ENCODE data around the gene KRTAP5-6.

The KRTAP5-6 gene

DNA sequence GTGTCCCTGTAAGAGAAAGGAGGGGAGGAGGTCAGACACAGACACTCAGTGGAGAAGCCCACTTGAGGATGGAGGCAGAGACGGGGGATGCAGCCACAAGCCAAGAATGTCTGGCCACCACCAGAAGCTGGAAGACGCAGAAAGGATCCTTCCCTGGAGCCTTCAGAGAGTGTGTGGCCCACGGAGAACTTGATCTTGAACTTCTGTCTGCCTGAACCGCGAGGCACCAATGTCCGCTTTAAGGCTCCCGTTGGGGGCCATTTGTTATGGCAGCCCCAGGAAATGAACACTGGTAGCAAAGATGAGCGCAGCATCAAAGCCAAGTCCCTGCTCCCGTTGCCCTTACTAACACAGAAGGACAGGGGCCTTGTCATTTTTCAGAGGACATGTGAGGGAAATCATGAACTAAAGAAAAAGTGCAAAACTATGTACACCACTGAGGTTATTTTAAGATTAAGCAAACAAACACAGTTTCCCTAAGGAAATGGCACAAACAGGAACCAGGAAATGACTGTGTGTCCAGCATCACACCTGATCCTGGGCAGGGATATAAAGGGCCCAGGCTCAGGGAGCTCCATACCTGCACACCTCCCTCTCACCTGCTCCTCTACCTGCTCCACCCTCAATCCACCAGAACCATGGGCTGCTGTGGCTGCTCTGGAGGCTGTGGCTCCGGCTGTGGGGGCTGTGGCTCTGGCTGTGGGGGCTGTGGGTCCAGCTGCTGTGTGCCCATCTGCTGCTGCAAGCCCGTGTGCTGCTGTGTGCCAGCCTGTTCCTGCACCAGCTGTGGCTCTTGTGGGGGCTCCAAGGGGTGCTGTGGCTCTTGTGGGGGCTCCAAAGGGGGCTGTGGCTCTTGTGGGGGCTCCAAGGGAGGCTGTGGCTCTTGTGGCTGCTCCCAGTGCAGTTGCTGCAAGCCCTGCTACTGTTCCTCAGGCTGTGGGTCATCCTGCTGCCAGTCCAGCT, at the start of gene KRTAP5-6:
Gene KRTAP5-6 (plus strand): TSS at position 588 of the 963 bp plus-strand sequence. CDS start 51 bp downstream, at position 639.
- TF ChIP-seq CTCF (IDR thresholded peaks at IDR 0.05; ENCODE audit: unreplicated experiment in 3 of 3): no peak
- H3K4me3 Mint-ChIP-seq: peak within 1 kb of the TSS; percentile 10 to 34 (median 11)
- H3K4me1 Mint-ChIP-seq: peaks cover 11% of the 10 kb centered on the region
- no peaks in the 10 kb centered on the region for H3K36me3 Mint-ChIP-seq (ENCODE audit: low read depth)
- peaks cover 33% of the 10 kb centered on the region for H3K27me3 Mint-ChIP-seq (ENCODE audit: low read depth)
- H3K9me3 Mint-ChIP-seq: peaks cover 12% of the 10 kb centered on the region
- H3K27ac Mint-ChIP-seq: peak within 1 kb of the TSS in 1 of 3 experiments; percentile 32

GRCh38 chr11:1647901-1648652, 48.9 kb upstream of the KRTAP5-6 start:
- no peaks in the 10 kb centered on the region for H3K9me3 Mint-ChIP-seq
- no peaks in the 10 kb centered on the region for H3K36me3 Mint-ChIP-seq (ENCODE audit: low read depth)
- H3K4me1 Mint-ChIP-seq: peaks cover 15% of the 10 kb centered on the region
- TF ChIP-seq CTCF (IDR thresholded peaks at IDR 0.05; ENCODE audit: unreplicated experiment in 3 of 3): no peak
- H3K27ac Mint-ChIP-seq: no peak overlapping the region
- H3K4me3 Mint-ChIP-seq: no peak overlapping the region
- H3K27me3 Mint-ChIP-seq (ENCODE audit: low read depth): peaks cover 25% of the 10 kb centered on the region

DNA sequence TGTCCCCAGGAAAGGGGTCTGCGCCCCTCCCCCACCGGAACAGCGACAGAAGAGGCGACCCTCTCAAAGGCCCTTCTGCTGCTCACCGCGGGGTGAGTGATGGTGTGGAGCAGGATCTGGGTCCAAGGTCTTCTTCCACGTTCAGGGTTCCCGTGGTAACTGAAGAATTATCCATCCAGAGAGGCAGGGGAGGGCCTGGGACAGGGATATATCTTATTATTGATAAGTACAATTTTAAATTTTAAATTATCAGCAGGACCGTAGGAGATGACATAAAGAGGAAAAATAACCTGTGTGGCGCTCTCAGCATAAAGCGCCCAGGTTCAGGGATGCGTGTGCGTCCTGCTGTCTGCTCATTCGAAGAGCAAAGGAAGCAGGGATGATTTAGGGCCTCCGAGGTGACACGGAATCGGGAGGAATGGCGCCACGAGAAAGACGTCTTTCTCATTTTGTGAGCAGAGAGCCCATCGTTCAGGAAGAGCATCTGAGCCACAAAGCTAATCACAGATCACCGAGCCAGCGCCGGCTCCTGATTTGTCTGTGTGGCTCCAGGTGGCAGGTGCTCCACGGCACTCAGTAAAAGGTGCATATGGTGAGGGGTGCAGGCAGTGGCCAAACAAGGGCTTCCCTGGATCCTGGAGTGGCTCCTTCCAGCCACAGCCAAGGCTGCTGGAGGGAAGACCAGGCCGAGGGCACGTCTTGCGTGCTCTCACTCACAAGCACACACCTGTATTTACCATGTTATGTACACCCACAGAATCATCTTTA, 48.2 kb upstream of the KRTAP5-6 start:
- no peaks in the 10 kb centered on the region for H3K9me3 Mint-ChIP-seq
- no peak for TF ChIP-seq CTCF (IDR thresholded peaks at IDR 0.05; ENCODE audit: unreplicated experiment in 3 of 3)
- peaks cover 31% of the 10 kb centered on the region for H3K27me3 Mint-ChIP-seq (ENCODE audit: low read depth)
- no peaks in the 10 kb centered on the region for H3K36me3 Mint-ChIP-seq (ENCODE audit: low read depth)
- H3K4me1 Mint-ChIP-seq: peaks cover 20% of the 10 kb centered on the region
- H3K27ac Mint-ChIP-seq: no peak overlapping the region
- no peak overlapping the region for H3K4me3 Mint-ChIP-seq

DNA sequence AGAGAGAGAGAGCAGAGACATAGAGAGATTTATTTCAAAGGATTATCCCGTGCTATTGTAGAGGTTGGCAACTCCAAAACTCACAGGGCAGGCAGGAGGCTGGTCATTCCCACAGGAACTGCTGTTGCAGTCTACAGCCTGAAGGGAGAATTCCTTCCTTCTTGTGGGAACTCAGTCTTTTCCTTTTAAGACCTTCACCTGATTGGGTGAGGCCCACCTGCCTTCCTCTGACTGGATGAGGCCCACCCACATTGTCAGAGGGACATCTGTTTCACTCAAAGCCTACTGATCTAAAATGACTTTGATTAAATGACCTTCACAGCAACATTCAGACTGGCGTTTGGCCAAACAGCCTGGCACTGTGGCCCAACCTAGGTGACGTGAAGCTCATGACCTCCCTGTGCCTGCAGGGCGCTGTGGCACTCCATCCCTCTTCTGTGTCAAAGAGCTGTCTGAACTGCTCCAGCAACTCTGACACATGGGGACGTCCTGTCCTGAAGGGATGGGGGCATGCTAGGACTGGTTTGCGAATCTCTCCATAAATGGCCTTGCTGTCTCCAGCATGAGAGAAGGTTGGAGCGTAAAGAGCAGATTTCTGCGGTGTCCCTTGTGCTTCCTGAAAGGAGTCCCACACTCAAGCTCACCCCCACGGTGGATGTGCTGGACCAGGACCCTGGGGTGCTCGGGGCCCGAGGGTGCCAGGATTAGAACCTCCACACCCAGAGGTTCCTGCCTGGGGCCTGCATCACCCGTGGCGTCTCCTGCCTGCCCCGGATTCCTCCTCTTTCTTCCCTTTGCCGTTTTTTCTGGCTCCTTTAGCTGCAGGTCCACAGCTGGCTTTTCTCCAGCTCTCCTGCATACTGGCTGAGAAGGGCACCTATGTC, 46.7 kb upstream of the KRTAP5-6 start:
- peaks cover 32% of the 10 kb centered on the region for H3K4me1 Mint-ChIP-seq
- no peaks in the 10 kb centered on the region for H3K9me3 Mint-ChIP-seq
- no peak for TF ChIP-seq CTCF (IDR thresholded peaks at IDR 0.05; ENCODE audit: unreplicated experiment in 3 of 3)
- no peaks in the 10 kb centered on the region for H3K36me3 Mint-ChIP-seq (ENCODE audit: low read depth)
- H3K27me3 Mint-ChIP-seq (ENCODE audit: low read depth): peaks cover 26% of the 10 kb centered on the region
- H3K27ac Mint-ChIP-seq: peak overlapping the region in 1 of 3 experiments; percentile 7
- no peak overlapping the region for H3K4me3 Mint-ChIP-seq

GRCh38 chr11:1650918-1651262, 46.1 kb upstream of the KRTAP5-6 start:
- TF ChIP-seq CTCF (IDR thresholded peaks at IDR 0.05; ENCODE audit: unreplicated experiment in 3 of 3): no peak
- H3K4me3 Mint-ChIP-seq: no peak overlapping the region
- peak overlapping the region in 1 of 3 experiments; percentile 7 for H3K27ac Mint-ChIP-seq
- H3K36me3 Mint-ChIP-seq (ENCODE audit: low read depth): no peaks in the 10 kb centered on the region
- peaks cover 20% of the 10 kb centered on the region for H3K27me3 Mint-ChIP-seq (ENCODE audit: low read depth)
- H3K4me1 Mint-ChIP-seq: peaks cover 37% of the 10 kb centered on the region
- no peaks in the 10 kb centered on the region for H3K9me3 Mint-ChIP-seq
